ENCODE measurements around the gene RGS8.

RGS8 gene

GRCh38 chr1:182671750-182672486 is 12.5 kb downstream of the RGS8 start:
- no peak for DNase-seq (ENCODE audit: low spot score)

GRCh38 chr1:182670032-182670749 is 14.2 kb downstream of the RGS8 start:
- DNase-seq (ENCODE audit: low spot score) = no peak

- no peak for DNase-seq (ENCODE audit: low spot score)
Measured at GRCh38 chr1:182669266-182669665, 15.1 kb downstream of the RGS8 start.

GRCh38 chr1:182668521-182669054 is 15.8 kb downstream of the RGS8 start:
- DNase-seq (ENCODE audit: low spot score) = no peak

GRCh38 chr1:182667848-182668505 is 16.4 kb downstream of the RGS8 start:
- DNase-seq (ENCODE audit: low spot score) = no peak

GRCh38 chr1:182666706-182667105 is 17.7 kb downstream of the RGS8 start:
- no peak for DNase-seq (ENCODE audit: low spot score)

- DNase-seq (ENCODE audit: low spot score) = no peak
Measured at GRCh38 chr1:182664296-182664695, 20.1 kb downstream of the RGS8 start.

- DNase-seq (ENCODE audit: low spot score) = no peak
Measured at GRCh38 chr1:182662956-182663355, 21.4 kb downstream of the RGS8 start.

GRCh38 chr1:182662121-182662890 is 22.1 kb downstream of the RGS8 start:
- DNase-seq (ENCODE audit: low spot score) = no peak

- no peak for DNase-seq (ENCODE audit: low spot score)
Measured at GRCh38 chr1:182658055-182658454, 26.3 kb downstream of the RGS8 start.

- no peak for DNase-seq (ENCODE audit: low spot score)
Measured at GRCh38 chr1:182656842-182657397, 27.5 kb downstream of the RGS8 start.

- no peak for DNase-seq (ENCODE audit: low spot score)
Measured at GRCh38 chr1:182653986-182654385, 30.4 kb downstream of the RGS8 start.

GRCh38 chr1:182652933-182653332 is 31.5 kb downstream of the RGS8 start:
- DNase-seq (ENCODE audit: low spot score) = no peak

GRCh38 chr1:182651339-182651724 is 33.1 kb downstream of the RGS8 start:
- no peak for DNase-seq (ENCODE audit: low spot score)

- no peak for DNase-seq (ENCODE audit: low spot score)
Measured at GRCh38 chr1:182650678-182651338, 33.6 kb downstream of the RGS8 start.

- DNase-seq (ENCODE audit: low spot score) = no peak
Measured at GRCh38 chr1:182649041-182649440, 35.3 kb downstream of the RGS8 start.

GRCh38 chr1:182646739-182647138 is 37.6 kb downstream of the RGS8 start:
- DNase-seq (ENCODE audit: low spot score) = no peak

GRCh38 chr1:182644886-182645285 is 39.5 kb downstream of the RGS8 start:
- DNase-seq (ENCODE audit: low spot score) = no peak

GRCh38 chr1:182643699-182644098 is 40.7 kb downstream of the RGS8 start:
- no peak for DNase-seq (ENCODE audit: low spot score)

GRCh38 chr1:182642461-182642860 is 41.9 kb downstream of the RGS8 start:
- DNase-seq (ENCODE audit: low spot score) = no peak

- no peak for DNase-seq (ENCODE audit: low spot score)
Measured at GRCh38 chr1:182641561-182641960, 42.8 kb downstream of the RGS8 start.

Measured in CD4-positive, alpha-beta T cell treated with Interleukin-6 at 100 ng/mL for 8 hours (primary cell).